ENCODE data around the gene KLF13.

Gene KLF13

DNA sequence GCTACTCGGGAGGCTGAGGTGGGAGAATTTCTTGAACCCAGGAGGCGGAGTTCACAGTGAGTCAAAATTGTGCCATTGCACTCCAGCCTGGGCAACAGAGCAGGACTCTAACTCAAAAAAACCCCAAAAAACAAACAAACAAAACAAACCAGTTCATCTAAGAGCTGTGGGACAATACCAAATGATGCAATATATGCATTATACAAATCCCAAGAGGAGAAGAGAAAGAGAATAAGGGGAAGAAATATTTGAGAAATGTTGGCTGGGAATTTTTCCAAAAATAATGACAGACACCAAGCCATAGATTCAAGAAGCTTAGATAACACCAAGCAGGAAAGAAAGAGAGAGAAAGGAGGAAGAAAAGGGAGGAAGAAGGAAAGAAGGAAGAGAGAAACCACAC is 82.5 kb downstream of the KLF13 start:
- no peaks in the 10 kb centered on the region for H3K27me3 ChIP-seq (ENCODE audit: insufficient read depth, poor library complexity, severe bottlenecking)
- no peak overlapping the region for H3K27ac ChIP-seq (replicated peaks)
- H3K4me3 ChIP-seq (replicated peaks; ENCODE audit: insufficient read depth, low read length): no peak overlapping the region
- DNase-seq (ENCODE audit: low read depth in 1 of 2, low spot score in 1 of 2): no peak
- no peak for TF ChIP-seq POLR2AphosphoS5 (IDR thresholded peaks at IDR 0.05; ENCODE audit: low read depth)
- TF ChIP-seq, protein P1, sequence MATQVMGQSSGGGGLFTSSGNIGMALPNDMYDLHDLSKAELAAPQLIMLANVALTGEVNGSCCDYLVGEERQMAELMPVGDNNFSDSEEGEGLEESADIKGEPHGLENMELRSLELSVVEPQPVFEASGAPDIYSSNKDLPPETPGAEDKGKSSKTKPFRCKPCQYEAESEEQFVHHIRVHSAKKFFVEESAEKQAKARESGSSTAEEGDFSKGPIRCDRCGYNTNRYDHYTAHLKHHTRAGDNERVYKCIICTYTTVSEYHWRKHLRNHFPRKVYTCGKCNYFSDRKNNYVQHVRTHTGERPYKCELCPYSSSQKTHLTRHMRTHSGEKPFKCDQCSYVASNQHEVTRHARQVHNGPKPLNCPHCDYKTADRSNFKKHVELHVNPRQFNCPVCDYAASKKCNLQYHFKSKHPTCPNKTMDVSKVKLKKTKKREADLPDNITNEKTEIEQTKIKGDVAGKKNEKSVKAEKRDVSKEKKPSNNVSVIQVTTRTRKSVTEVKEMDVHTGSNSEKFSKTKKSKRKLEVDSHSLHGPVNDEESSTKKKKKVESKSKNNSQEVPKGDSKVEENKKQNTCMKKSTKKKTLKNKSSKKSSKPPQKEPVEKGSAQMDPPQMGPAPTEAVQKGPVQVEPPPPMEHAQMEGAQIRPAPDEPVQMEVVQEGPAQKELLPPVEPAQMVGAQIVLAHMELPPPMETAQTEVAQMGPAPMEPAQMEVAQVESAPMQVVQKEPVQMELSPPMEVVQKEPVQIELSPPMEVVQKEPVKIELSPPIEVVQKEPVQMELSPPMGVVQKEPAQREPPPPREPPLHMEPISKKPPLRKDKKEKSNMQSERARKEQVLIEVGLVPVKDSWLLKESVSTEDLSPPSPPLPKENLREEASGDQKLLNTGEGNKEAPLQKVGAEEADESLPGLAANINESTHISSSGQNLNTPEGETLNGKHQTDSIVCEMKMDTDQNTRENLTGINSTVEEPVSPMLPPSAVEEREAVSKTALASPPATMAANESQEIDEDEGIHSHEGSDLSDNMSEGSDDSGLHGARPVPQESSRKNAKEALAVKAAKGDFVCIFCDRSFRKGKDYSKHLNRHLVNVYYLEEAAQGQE (IDR thresholded peaks at IDR 0.05; ENCODE audit: insufficient replicate concordance, low read depth): no peak
- no peak for TF ChIP-seq GABPA (IDR thresholded peaks at IDR 0.05; ENCODE audit: low read depth)
- TF ChIP-seq SPI1 (IDR thresholded peaks at IDR 0.05; ENCODE audit: borderline replicate concordance, low read depth): no peak
- TF ChIP-seq, protein P2, sequence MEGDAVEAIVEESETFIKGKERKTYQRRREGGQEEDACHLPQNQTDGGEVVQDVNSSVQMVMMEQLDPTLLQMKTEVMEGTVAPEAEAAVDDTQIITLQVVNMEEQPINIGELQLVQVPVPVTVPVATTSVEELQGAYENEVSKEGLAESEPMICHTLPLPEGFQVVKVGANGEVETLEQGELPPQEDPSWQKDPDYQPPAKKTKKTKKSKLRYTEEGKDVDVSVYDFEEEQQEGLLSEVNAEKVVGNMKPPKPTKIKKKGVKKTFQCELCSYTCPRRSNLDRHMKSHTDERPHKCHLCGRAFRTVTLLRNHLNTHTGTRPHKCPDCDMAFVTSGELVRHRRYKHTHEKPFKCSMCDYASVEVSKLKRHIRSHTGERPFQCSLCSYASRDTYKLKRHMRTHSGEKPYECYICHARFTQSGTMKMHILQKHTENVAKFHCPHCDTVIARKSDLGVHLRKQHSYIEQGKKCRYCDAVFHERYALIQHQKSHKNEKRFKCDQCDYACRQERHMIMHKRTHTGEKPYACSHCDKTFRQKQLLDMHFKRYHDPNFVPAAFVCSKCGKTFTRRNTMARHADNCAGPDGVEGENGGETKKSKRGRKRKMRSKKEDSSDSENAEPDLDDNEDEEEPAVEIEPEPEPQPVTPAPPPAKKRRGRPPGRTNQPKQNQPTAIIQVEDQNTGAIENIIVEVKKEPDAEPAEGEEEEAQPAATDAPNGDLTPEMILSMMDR (IDR thresholded peaks at IDR 0.05; ENCODE audit: insufficient read depth, low read length): no peak

DNA sequence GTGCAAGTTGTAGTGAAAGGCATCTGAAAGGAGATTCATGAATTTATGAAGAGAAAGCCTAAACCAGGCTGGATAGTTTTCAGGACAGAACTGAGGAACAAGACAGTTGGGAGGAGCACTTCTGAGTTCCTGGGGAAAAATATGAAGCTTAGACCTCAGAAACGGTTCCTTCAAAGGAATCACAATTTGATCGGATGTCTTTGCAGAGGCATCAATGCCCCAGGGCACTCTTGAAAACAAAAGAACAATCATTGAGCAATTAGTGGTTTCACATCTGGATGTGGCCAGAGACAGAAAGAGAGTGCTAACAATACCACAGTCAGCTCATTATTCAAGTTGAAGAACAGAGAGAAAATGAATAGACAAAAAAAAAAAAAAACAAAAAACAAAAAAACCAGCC is 86.2 kb downstream of the KLF13 start:
- H3K4me3 ChIP-seq (replicated peaks; ENCODE audit: insufficient read depth, low read length): no peak overlapping the region
- DNase-seq (ENCODE audit: low read depth in 1 of 2, low spot score in 1 of 2): peak; percentile 30 to 54
- H3K27me3 ChIP-seq (ENCODE audit: insufficient read depth, poor library complexity, severe bottlenecking): no peaks in the 10 kb centered on the region

DNA sequence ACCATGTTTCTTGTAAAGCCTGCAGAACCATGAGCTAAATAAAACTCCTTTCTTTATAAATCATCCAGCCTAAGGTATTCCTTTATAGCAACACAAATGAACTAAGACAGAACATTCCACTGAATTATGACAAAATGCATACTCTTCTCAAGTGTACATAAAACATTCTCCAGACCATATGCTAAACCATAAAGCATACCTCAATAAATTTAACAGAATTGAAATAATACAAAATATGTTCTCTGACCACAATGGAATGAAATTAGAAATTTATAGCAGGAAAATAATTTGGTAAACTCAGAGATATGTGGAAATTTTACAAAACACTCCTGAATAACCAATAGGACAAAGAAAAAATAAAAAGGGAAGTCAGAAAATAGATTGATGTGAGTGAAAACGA is 88.6 kb downstream of the KLF13 start:
- no peaks in the 10 kb centered on the region for H3K27me3 ChIP-seq (ENCODE audit: insufficient read depth, poor library complexity, severe bottlenecking)
- TF ChIP-seq, protein P1 (IDR thresholded peaks at IDR 0.05; ENCODE audit: insufficient replicate concordance, low read depth): no peak
- TF ChIP-seq, protein P2 (IDR thresholded peaks at IDR 0.05; ENCODE audit: insufficient read depth, low read length): no peak
- TF ChIP-seq POLR2AphosphoS5 (IDR thresholded peaks at IDR 0.05; ENCODE audit: low read depth) (no peak), SPI1 (IDR thresholded peaks at IDR 0.05; ENCODE audit: borderline replicate concordance, low read depth) (no peak), GABPA (IDR thresholded peaks at IDR 0.05; ENCODE audit: low read depth) (no peak)
- no peak overlapping the region for H3K27ac ChIP-seq (replicated peaks)

More for the DNA sequence above, 86.2 kb downstream of the KLF13 start:
- TF ChIP-seq, protein P1 (IDR thresholded peaks at IDR 0.05; ENCODE audit: insufficient replicate concordance, low read depth): no peak
- TF ChIP-seq, protein P2 (IDR thresholded peaks at IDR 0.05; ENCODE audit: insufficient read depth, low read length): no peak
- no peak for TF ChIP-seq POLR2AphosphoS5 (IDR thresholded peaks at IDR 0.05; ENCODE audit: low read depth)
- TF ChIP-seq GABPA (IDR thresholded peaks at IDR 0.05; ENCODE audit: low read depth): no peak
- no peak for TF ChIP-seq SPI1 (IDR thresholded peaks at IDR 0.05; ENCODE audit: borderline replicate concordance, low read depth)
- no peak overlapping the region for H3K27ac ChIP-seq (replicated peaks)

More for the DNA sequence above, 88.6 kb downstream of the KLF13 start:
- H3K4me3 ChIP-seq (replicated peaks; ENCODE audit: insufficient read depth, low read length): no peak overlapping the region
- no peak for DNase-seq (ENCODE audit: low read depth in 1 of 2, low spot score in 1 of 2)

Data from HL-60 (cell line).